Nephron progenitor cell (in vitro differentiated cells): Measurements from ENCODE around the gene ILF2.

Experiments
- DNase-seq: peaks from one replicate; pipeline ENCODE4 v3.0.0; 2021
- H3K27ac Mint-ChIP-seq: 2 replicates; pipeline ENCODE4 v1.8.0; 2021; ENCODE audit warnings: mild to moderate bottlenecking, moderate library complexity, mixed read lengths
- H3K27me3 Mint-ChIP-seq: 2 replicates; pipeline ENCODE4 v1.8.0; 2021; ENCODE audit warnings: mild to moderate bottlenecking, low read depth, mixed read lengths; ENCODE audit not compliant: poor library complexity
- H3K36me3 Mint-ChIP-seq: 2 replicates; pipeline ENCODE4 v1.8.0; 2021; ENCODE audit warnings: low read depth, mixed read lengths
- H3K4me1 Mint-ChIP-seq: 2 replicates; pipeline ENCODE4 v1.8.0; 2021; ENCODE audit warnings: mixed read lengths
- H3K4me3 Mint-ChIP-seq: 2 replicates; pipeline ENCODE4 v1.8.0; 2021; ENCODE audit warnings: mild to moderate bottlenecking, moderate library complexity, mixed read lengths
- H3K9me3 Mint-ChIP-seq: 2 replicates; pipeline ENCODE4 v1.8.0; 2021; ENCODE audit warnings: mild to moderate bottlenecking, moderate library complexity, mixed read lengths
- CTCF ChIP-seq: fragments of 200-600 bp; sonication (generic); IDR thresholded peaks from 2 replicates; pipeline ENCODE4 v1.5.0; 2021; ENCODE audit warnings: antibody characterized with exemption

The ILF2 gene

GRCh38 chr1:153626904-153627714 lies 43.7 kb downstream of the ILF2 start, which contains the start of gene S100A13:
Gene S100A13 (minus strand): TSS chr1:153627505. CDS start chr1:153626472, 1,033 bp downstream.
- peaks cover 94% of the 10 kb centered on the region for H3K4me1 Mint-ChIP-seq
- no peaks in the 10 kb centered on the region for H3K27me3 Mint-ChIP-seq

GRCh38 chr1:153626477-153626903 lies 44.3 kb downstream of the ILF2 start:
- Mint-ChIP-seq H3K36me3 (peaks cover 47% of the 10 kb centered on the region), H3K4me1 (peaks cover 88% of the 10 kb centered on the region)

More at GRCh38 chr1:153626904-153627714, 43.7 kb downstream of the ILF2 start, which contains the start of gene S100A13:
- Mint-ChIP-seq H3K9me3 (no peaks in the 10 kb centered on the region), H3K27ac (peak within 1 kb of the TSS; percentile 99), H3K4me3 (peak within 1 kb of the TSS; percentile 93), H3K36me3 (peaks cover 47% of the 10 kb centered on the region)
- DNase-seq = peak; percentile 89
- peak; percentile 78 for TF ChIP-seq CTCF

GRCh38 chr1:153624965-153625611 lies 45.7 kb downstream of the ILF2 start:
- no peak for DNase-seq
- TF ChIP-seq CTCF = no peak
- H3K27me3 Mint-ChIP-seq = no peaks in the 10 kb centered on the region
- peaks cover 76% of the 10 kb centered on the region for H3K4me1 Mint-ChIP-seq
- H3K4me3 Mint-ChIP-seq = peak overlapping the region; percentile 93
- H3K9me3 Mint-ChIP-seq = no peaks in the 10 kb centered on the region
- peaks cover 55% of the 10 kb centered on the region for H3K36me3 Mint-ChIP-seq
- H3K27ac Mint-ChIP-seq = peak overlapping the region; percentile 84

More at GRCh38 chr1:153626477-153626903, 44.3 kb downstream of the ILF2 start:
- Mint-ChIP-seq H3K4me3 (peak overlapping the region; percentile 93), H3K9me3 (no peaks in the 10 kb centered on the region), H3K27me3 (no peaks in the 10 kb centered on the region), H3K27ac (peak overlapping the region; percentile 99)
- no peak for DNase-seq
- no peak for TF ChIP-seq CTCF

- DNase-seq = no peak
- TF ChIP-seq CTCF = no peak
- H3K27me3 Mint-ChIP-seq = no peaks in the 10 kb centered on the region
- peaks cover 73% of the 10 kb centered on the region for H3K36me3 Mint-ChIP-seq
- peaks cover 56% of the 10 kb centered on the region for H3K4me1 Mint-ChIP-seq
- peaks cover 4% of the 10 kb centered on the region for H3K9me3 Mint-ChIP-seq
- peak overlapping the region; percentile 93 for H3K4me3 Mint-ChIP-seq
- no peak overlapping the region for H3K27ac Mint-ChIP-seq
Observed at GRCh38 chr1:153623101-153623500, 47.7 kb downstream of the ILF2 start.

- Mint-ChIP-seq H3K9me3 (peaks cover 4% of the 10 kb centered on the region), H3K27ac (no peak overlapping the region), H3K27me3 (peaks cover 7% of the 10 kb centered on the region), H3K4me1 (peaks cover 29% of the 10 kb centered on the region), H3K4me3 (no peak overlapping the region), H3K36me3 (peaks cover 54% of the 10 kb centered on the region)
- TF ChIP-seq CTCF = no peak
- DNase-seq = no peak
Observed at GRCh38 chr1:153619171-153619570, 51.6 kb downstream of the ILF2 start.
